Subcutaneous adipose tissue (tissue), 4 donors: ENCODE data around the gene ADAMTS2. TPM values are rescaled to one million over a fixed set of nuclear protein-coding genes. Genes with fewer than 3 reads are reported as not detected.

Experiments
- CTCF ChIP-seq: fragments of 450-650 bp; IDR thresholded peaks from one replicate; pipeline ENCODE4 v1.5.1; 2016; ENCODE audit warnings: low read depth, mild to moderate bottlenecking, control low read depth, antibody characterized with exemption, moderate library complexity
- total RNA-seq, 4 donors: library from RNA; depleted of rRNA; stranded (reverse); fragments of >200 nt; gene quantifications; one replicate each; pipeline ENCODE4 v1.1.0, GENCODE V29; 2016

ADAMTS2 gene
- total RNA-seq, 4 donors from 2014 or later: 26.7 to 56.5 (median 46.6) TPM

GRCh38 chr5:179380211-179381035 is 35.2 kb upstream of the ADAMTS2 start:
- TF ChIP-seq CTCF: no peak

GRCh38 chr5:179379321-179379890 is 34.1 kb upstream of the ADAMTS2 start:
- no peak for TF ChIP-seq CTCF

GRCh38 chr5:179378441-179379271 is 33.4 kb upstream of the ADAMTS2 start:
- no peak for TF ChIP-seq CTCF

GRCh38 chr5:179378116-179378440 is 32.8 kb upstream of the ADAMTS2 start:
- TF ChIP-seq CTCF: no peak

- TF ChIP-seq CTCF: no peak
These were observed 32.3 kb upstream of the ADAMTS2 start for GRCh38 chr5:179377421-179378115.

- TF ChIP-seq CTCF: no peak
These were observed 31.6 kb upstream of the ADAMTS2 start for GRCh38 chr5:179376701-179377420.
